Activated CD4-positive, alpha-beta T cell treated with anti-CD3 and anti-CD28 coated beads, Interleukin-2, amount 10 ng/mL, durations not matched to agents 24 days and 14 days (primary cell): ENCODE results near the gene COL4A3. TPM values are rescaled to one million over a fixed set of nuclear protein-coding genes. Genes with fewer than 3 reads are reported as not detected.

Experiments
- DNase-seq: peaks from one replicate; pipeline ENCODE4 v3.0.0; 2022
- H3K27ac Mint-ChIP-seq: one replicate; pipeline ENCODE4 v1.8.0; 2022; ENCODE audit warnings: mild to moderate bottlenecking, mixed read lengths
- H3K27me3 Mint-ChIP-seq: one replicate; pipeline ENCODE4 v1.8.0; 2022; ENCODE audit warnings: mixed read lengths
- H3K36me3 Mint-ChIP-seq: one replicate; pipeline ENCODE4 v1.8.0; 2022; ENCODE audit warnings: low read depth, mild to moderate bottlenecking, mixed read lengths
- H3K4me1 Mint-ChIP-seq: one replicate; pipeline ENCODE4 v1.8.0; 2021; ENCODE audit warnings: mixed read lengths
- H3K4me3 Mint-ChIP-seq: one replicate; pipeline ENCODE4 v1.8.0; 2022; ENCODE audit warnings: mild to moderate bottlenecking, moderate library complexity, mixed read lengths
- H3K9me3 Mint-ChIP-seq: one replicate; pipeline ENCODE4 v1.8.0; 2021; ENCODE audit warnings: mixed read lengths
- intact Hi-C: fragments of 100-400 bp; cut with micrococcal nuclease; formaldehyde crosslinking; loops from one replicate; pipeline ENCODE4 v1.15.1; 2023
- total RNA-seq: library from RNA; stranded (reverse); gene quantifications from 2 replicates; pipeline ENCODE4 v1.2.3, GENCODE V29; 2022

COL4A3 gene
- total RNA-seq, 1 donor from 2014 or later: not detected

GRCh38 chr2:227177592-227178336 lies 13.3 kb downstream of the COL4A3 start:
- DNase-seq: no peak
- Mint-ChIP-seq H3K36me3 (no peaks in the 10 kb centered on the region), H3K27me3 (peaks cover 2% of the 10 kb centered on the region), H3K27ac (no peak overlapping the region), H3K4me3 (no peak overlapping the region), H3K4me1 (no peaks in the 10 kb centered on the region), H3K9me3 (no peaks in the 10 kb centered on the region)
- intact Hi-C loops: no loop called here

GRCh38 chr2:227179988-227180685 lies 15.7 kb downstream of the COL4A3 start:
- Mint-ChIP-seq H3K4me1 (no peaks in the 10 kb centered on the region), H3K27ac (no peak overlapping the region), H3K27me3 (peaks cover 2% of the 10 kb centered on the region), H3K36me3 (no peaks in the 10 kb centered on the region), H3K4me3 (no peak overlapping the region), H3K9me3 (no peaks in the 10 kb centered on the region)
- no peak for DNase-seq
- intact Hi-C loops: no loop called here

GRCh38 chr2:227180770-227181169 lies 16.3 kb downstream of the COL4A3 start:
- peaks cover 2% of the 10 kb centered on the region for H3K27me3 Mint-ChIP-seq
- no peak overlapping the region for H3K27ac Mint-ChIP-seq
- intact Hi-C loops: no loop called here

GRCh38 chr2:227182765-227183164 lies 18.3 kb downstream of the COL4A3 start:
- H3K9me3 Mint-ChIP-seq: no peaks in the 10 kb centered on the region
- no peak for DNase-seq
- no peak overlapping the region for H3K4me3 Mint-ChIP-seq
- no peak overlapping the region for H3K27ac Mint-ChIP-seq
- peaks cover 2% of the 10 kb centered on the region for H3K27me3 Mint-ChIP-seq
- no peaks in the 10 kb centered on the region for H3K36me3 Mint-ChIP-seq
- intact Hi-C loops: no loop called here
- no peaks in the 10 kb centered on the region for H3K4me1 Mint-ChIP-seq

More at GRCh38 chr2:227180770-227181169, 16.3 kb downstream of the COL4A3 start:
- Mint-ChIP-seq H3K9me3 (no peaks in the 10 kb centered on the region), H3K4me3 (no peak overlapping the region), H3K36me3 (no peaks in the 10 kb centered on the region), H3K4me1 (no peaks in the 10 kb centered on the region)
- DNase-seq: no peak

GRCh38 chr2:227183657-227184367 lies 19.4 kb downstream of the COL4A3 start:
- H3K27me3 Mint-ChIP-seq: peaks cover 2% of the 10 kb centered on the region
- no peaks in the 10 kb centered on the region for H3K4me1 Mint-ChIP-seq
- H3K9me3 Mint-ChIP-seq: no peaks in the 10 kb centered on the region
- H3K27ac Mint-ChIP-seq: no peak overlapping the region
- intact Hi-C loops: no loop called here
- DNase-seq: no peak
- no peak overlapping the region for H3K4me3 Mint-ChIP-seq
- H3K36me3 Mint-ChIP-seq: no peaks in the 10 kb centered on the region

GRCh38 chr2:227185615-227186232 lies 21.3 kb downstream of the COL4A3 start:
- no peak for DNase-seq
- no peaks in the 10 kb centered on the region for H3K36me3 Mint-ChIP-seq
- H3K4me3 Mint-ChIP-seq: no peak overlapping the region
- peaks cover 8% of the 10 kb centered on the region for H3K27me3 Mint-ChIP-seq
- intact Hi-C loops: no loop called here
- no peaks in the 10 kb centered on the region for H3K4me1 Mint-ChIP-seq
- H3K9me3 Mint-ChIP-seq: no peaks in the 10 kb centered on the region
- H3K27ac Mint-ChIP-seq: no peak overlapping the region

GRCh38 chr2:227186751-227187150 lies 22.3 kb downstream of the COL4A3 start:
- no peaks in the 10 kb centered on the region for H3K36me3 Mint-ChIP-seq
- no peaks in the 10 kb centered on the region for H3K4me1 Mint-ChIP-seq
- no peak overlapping the region for H3K4me3 Mint-ChIP-seq
- H3K27me3 Mint-ChIP-seq: peaks cover 8% of the 10 kb centered on the region
- intact Hi-C loops: no loop called here
- no peak overlapping the region for H3K27ac Mint-ChIP-seq
- DNase-seq: no peak
- H3K9me3 Mint-ChIP-seq: no peaks in the 10 kb centered on the region

- intact Hi-C loops: no loop called here
Observed at GRCh38 chr2:227188292-227188691, 23.9 kb downstream of the COL4A3 start.

GRCh38 chr2:227191367-227191766 lies 26.9 kb downstream of the COL4A3 start:
- DNase-seq: no peak
- peaks cover 6% of the 10 kb centered on the region for H3K27me3 Mint-ChIP-seq
- intact Hi-C loops: no loop called here
- no peaks in the 10 kb centered on the region for H3K36me3 Mint-ChIP-seq
- H3K9me3 Mint-ChIP-seq: no peaks in the 10 kb centered on the region
- H3K4me1 Mint-ChIP-seq: no peaks in the 10 kb centered on the region
- no peak overlapping the region for H3K4me3 Mint-ChIP-seq
- no peak overlapping the region for H3K27ac Mint-ChIP-seq

More at GRCh38 chr2:227188292-227188691, 23.9 kb downstream of the COL4A3 start:
- H3K27ac Mint-ChIP-seq: no peak overlapping the region
- H3K36me3 Mint-ChIP-seq: no peaks in the 10 kb centered on the region
- no peak overlapping the region for H3K4me3 Mint-ChIP-seq
- peaks cover 6% of the 10 kb centered on the region for H3K27me3 Mint-ChIP-seq
- no peaks in the 10 kb centered on the region for H3K9me3 Mint-ChIP-seq
- no peaks in the 10 kb centered on the region for H3K4me1 Mint-ChIP-seq
- DNase-seq: no peak

- intact Hi-C loops: no loop called here
- Mint-ChIP-seq H3K4me1 (no peaks in the 10 kb centered on the region), H3K27me3 (peaks cover 6% of the 10 kb centered on the region)
Observed at GRCh38 chr2:227192491-227192890, 28.1 kb downstream of the COL4A3 start.

GRCh38 chr2:227194219-227194618 lies 29.8 kb downstream of the COL4A3 start:
- no peaks in the 10 kb centered on the region for H3K9me3 Mint-ChIP-seq
- no peaks in the 10 kb centered on the region for H3K36me3 Mint-ChIP-seq
- intact Hi-C loops: no loop called here
- no peak overlapping the region for H3K27ac Mint-ChIP-seq
- H3K4me3 Mint-ChIP-seq: no peak overlapping the region
- no peaks in the 10 kb centered on the region for H3K4me1 Mint-ChIP-seq
- DNase-seq: no peak
- peaks cover 6% of the 10 kb centered on the region for H3K27me3 Mint-ChIP-seq

More at GRCh38 chr2:227192491-227192890, 28.1 kb downstream of the COL4A3 start:
- Mint-ChIP-seq H3K4me3 (no peak overlapping the region), H3K9me3 (no peaks in the 10 kb centered on the region), H3K27ac (no peak overlapping the region), H3K36me3 (no peaks in the 10 kb centered on the region)
- no peak for DNase-seq

- Mint-ChIP-seq H3K4me3 (no peak overlapping the region), H3K27ac (no peak overlapping the region), H3K4me1 (no peaks in the 10 kb centered on the region), H3K9me3 (no peaks in the 10 kb centered on the region), H3K36me3 (no peaks in the 10 kb centered on the region), H3K27me3 (peaks cover 4% of the 10 kb centered on the region)
- no peak for DNase-seq
- intact Hi-C loops: no loop called here
Observed at GRCh38 chr2:227198866-227199265, 34.4 kb downstream of the COL4A3 start.

GRCh38 chr2:227201771-227202170 lies 37.3 kb downstream of the COL4A3 start:
- H3K9me3 Mint-ChIP-seq: no peaks in the 10 kb centered on the region
- no peak overlapping the region for H3K27ac Mint-ChIP-seq
- DNase-seq: no peak
- no peak overlapping the region for H3K4me3 Mint-ChIP-seq
- intact Hi-C loops: no loop called here
- H3K4me1 Mint-ChIP-seq: no peaks in the 10 kb centered on the region
- H3K36me3 Mint-ChIP-seq: no peaks in the 10 kb centered on the region
- peaks cover 4% of the 10 kb centered on the region for H3K27me3 Mint-ChIP-seq

- Mint-ChIP-seq H3K27me3 (no peaks in the 10 kb centered on the region), H3K27ac (no peak overlapping the region), H3K4me1 (no peaks in the 10 kb centered on the region), H3K9me3 (no peaks in the 10 kb centered on the region), H3K4me3 (no peak overlapping the region), H3K36me3 (no peaks in the 10 kb centered on the region)
- intact Hi-C loops: no loop called here
- DNase-seq: no peak
Observed at GRCh38 chr2:227204452-227204851, 40.0 kb downstream of the COL4A3 start.
